Measurements from ENCODE around the gene GDPD3.
A peak's percentile ranks its signal among the peaks of the same experiment; 100 is the strongest.
"Not testable (repeated sequence)": the region's sequence is repeated elsewhere in the genome, so short reads cannot be mapped to it uniquely, and the experiment has no call there.

GDPD3 gene

DNA sequence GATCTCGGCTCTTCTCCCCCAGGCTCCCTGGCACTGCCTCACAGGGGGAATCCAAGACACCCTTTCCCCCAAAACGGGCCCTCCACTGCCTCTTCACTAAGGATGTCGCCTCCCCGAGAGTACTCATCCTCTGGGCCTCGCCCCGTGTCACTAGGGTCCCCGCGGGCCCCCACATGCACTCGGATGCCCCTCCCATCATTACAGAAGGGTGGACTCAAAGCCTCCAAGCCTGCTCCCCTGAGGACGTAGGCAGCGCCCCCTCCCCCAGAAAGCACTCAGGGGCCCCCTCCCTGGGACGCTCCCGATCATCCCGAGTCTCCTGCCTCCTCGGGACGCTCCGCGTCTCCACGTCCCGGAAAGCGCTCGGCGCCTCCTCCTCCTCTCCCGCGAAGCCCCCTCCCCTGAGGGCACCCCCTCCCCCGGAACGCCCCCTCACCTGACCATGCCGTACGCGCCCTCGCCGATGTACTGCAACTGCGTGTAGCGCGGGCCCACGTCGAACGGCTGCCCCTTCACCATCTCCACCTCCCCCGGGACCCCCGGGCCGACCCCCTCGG lies 9.3 kb upstream of the GDPD3 start:
- DNase-seq, result no peak

DNA sequence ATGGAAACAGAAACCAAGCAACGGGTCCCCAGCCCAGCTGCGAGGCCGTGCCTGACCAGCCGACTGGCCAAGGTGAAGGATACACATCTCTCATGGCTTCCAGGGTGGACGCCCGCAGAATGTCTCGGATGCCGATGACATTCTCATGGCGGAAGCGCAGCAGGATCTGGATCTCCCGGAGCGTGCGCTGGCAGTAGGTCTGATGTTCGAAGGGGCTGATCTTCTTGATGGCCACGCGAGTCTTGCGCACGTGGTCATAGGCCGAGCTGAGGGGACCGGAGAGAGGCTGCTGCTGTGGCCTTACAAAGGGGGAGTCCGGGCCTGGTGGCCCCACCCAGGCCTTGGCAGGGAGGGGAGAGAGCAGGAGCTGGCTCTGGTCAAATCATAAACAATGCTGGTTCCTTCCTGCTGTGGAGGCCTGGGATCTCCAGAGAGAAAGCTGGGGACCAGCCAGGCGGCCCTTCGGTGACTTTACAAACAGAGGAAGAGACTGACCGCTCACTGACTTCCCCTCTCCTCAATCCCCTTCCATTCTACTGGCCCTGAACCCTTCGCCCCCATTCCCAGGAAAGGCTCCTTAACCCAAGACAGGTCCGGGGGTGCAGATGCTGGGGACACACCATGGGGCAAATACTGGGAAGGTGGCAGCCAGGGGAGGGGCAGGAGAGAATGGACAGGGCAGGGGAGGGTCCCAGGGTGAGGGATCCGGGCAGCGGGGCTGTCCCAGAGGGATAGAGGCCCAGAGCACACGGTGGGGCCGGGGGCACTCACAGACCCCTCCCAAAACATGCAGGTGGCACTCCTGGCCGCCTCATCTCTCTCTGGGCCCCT lies 8.6 kb upstream of the GDPD3 start:
- DNase-seq, result no peak

DNA sequence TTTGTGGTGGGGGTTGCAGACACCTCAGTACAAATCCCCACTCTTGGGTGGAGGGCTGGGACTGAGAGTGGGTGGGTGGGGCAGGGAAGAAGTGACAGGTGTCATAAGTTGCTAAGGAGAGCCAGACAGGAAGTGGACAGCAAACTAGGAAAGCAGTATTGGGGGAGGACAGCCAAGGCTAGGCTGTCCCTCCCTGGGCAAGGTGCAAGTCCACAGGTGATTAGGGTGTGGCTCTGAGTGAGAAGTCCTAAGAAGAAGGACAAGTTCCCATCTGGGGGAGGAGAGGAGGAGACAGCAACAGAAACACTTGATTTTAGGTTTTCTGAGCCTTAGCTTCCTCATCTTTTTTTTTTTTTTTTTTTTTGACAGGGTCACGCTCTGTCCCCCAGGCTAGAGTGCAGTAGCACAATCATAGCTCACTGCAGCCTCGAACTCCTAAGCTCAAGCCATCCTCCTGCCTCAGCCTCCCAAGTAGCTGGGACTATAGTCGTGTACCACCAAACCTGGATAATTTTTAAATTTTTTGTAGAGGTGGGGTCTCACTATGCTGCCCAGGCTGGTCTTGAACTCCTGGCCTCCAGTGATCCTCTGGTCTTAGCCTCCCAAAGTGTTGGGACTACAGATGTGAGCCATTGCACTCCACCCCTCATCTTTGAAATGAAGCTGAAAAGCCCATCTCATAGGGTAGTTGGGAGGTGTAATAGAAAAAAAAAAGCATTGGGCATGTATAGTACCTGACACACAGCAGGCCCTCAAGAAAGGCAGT lies 7.2 kb upstream of the GDPD3 start:
- no peak for DNase-seq

- no peak for DNase-seq
Measured at GRCh38 chr16:30119428-30119827, 6.1 kb upstream of the GDPD3 start.

DNA sequence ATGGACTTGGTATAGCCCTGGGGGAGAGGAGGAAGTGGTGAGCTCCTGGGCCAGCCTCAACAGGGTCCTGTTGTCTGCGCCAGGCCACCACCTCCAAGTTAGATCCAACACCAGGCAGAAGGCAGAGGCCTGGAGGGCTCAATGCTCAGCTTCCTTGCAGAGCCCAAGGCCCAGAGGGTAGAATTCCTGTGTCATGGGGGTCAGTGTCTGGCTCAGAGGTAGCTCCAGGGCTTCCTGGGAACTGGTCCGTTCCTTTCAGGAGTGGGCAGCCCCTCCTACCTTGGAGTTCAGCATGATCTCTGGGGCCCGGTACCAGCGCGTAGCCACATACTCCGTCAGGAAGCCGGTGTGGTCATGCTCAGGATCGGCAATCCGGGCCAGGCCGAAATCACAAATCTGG lies 4.4 kb upstream of the GDPD3 start:
- DNase-seq, result no peak

- no peak for DNase-seq
Measured at GRCh38 chr16:30116291-30117207, 3.2 kb upstream of the GDPD3 start.

- DNase-seq, result no peak
Measured at GRCh38 chr16:30115238-30115637, 1.9 kb upstream of the GDPD3 start.

- DNase-seq, result not testable (repeated sequence)
Measured at GRCh38 chr16:30114833-30115232, 1.5 kb upstream of the GDPD3 start.

DNA sequence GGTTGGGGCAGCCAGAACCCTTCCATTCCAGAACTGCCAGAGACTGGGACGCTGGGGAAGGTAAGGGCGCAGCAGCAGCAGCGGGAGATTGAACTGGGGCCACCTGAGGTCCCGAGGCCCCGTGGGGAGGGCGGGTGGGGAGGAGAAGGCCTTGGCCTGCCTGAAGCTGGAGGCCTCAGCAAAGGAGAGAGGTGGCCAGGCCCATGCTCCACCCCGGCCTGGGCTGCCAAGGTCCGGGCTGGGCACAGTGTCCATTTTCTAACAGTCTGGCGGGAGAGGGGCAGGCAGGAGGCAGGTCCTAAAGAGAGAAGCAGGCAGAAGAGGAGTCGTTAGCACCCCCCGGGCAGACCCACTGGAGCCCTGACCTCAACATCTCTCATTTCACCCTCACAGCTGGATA lies 1.1 kb upstream of the GDPD3 start:
- DNase-seq, result no peak

- no peak for DNase-seq
Measured at GRCh38 chr16:30113711-30114333, 485 bp upstream of the GDPD3 start.

GRCh38 chr16:30112197-30113030 lies 923 bp downstream of the GDPD3 start:
- DNase-seq, result no peak

GRCh38 chr16:30110661-30111060 lies 2.7 kb downstream of the GDPD3 start:
- peak; percentile 80 for DNase-seq

GRCh38 chr16:30108059-30108850 lies 5.1 kb downstream of the GDPD3 start:
- no peak for DNase-seq

DNA sequence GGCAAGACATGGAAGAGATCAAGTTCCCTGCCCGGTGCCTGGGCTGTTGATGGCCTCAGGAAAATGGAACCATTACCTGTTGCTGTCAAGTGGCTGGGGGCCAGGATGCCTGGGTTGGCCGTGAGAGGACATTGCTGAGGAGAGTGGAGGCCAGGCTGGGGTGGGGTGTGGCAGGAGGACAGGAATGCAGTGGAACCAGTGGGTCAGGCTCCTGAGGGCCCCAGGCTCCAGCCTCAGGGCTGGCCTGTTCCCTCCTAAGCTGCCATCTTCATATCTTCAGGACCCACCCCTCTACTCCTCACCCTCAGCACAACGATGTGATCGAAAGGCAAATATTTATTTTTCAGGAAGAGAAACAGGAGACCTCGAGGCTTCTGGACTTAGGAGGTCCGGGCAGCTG lies 8.8 kb downstream of the GDPD3 start:
- DNase-seq, result no peak

GRCh38 chr16:30104090-30104489 lies 9.2 kb downstream of the GDPD3 start:
- DNase-seq, result no peak

DNA sequence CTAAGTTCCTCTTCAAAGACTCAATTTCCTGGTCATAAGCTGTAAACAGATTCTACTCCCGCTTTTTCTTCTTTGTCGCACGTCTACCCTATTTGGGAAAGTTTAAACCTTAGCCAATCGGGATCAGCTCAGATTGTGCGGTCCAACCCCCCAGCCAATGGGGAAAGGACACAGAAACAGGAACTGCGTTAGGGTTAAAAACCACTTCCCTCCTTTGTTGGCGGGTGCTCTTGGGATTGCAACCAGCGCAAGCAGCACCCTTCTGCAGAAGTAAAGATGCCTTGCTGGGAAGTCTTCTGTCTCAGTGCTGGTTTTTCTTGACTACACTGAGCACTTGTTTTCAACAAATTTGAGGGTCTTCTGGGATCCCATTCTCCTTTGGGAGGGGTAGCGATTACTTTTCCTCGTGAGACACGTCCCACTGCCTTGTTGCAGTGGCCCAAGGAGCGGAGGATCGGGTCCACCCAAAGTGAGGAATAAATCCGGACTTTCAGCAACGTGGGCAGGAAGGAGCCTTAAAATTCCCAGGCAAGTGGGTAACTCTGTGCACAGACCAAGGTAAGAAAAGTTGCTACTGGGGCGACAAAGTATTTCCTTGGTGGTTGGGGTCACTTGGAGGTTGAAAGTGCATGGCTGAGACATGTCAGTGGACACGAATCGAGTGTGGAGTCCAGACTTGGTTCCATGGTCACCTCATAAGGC lies 16.3 kb downstream of the GDPD3 start:
- no peak for DNase-seq

DNA sequence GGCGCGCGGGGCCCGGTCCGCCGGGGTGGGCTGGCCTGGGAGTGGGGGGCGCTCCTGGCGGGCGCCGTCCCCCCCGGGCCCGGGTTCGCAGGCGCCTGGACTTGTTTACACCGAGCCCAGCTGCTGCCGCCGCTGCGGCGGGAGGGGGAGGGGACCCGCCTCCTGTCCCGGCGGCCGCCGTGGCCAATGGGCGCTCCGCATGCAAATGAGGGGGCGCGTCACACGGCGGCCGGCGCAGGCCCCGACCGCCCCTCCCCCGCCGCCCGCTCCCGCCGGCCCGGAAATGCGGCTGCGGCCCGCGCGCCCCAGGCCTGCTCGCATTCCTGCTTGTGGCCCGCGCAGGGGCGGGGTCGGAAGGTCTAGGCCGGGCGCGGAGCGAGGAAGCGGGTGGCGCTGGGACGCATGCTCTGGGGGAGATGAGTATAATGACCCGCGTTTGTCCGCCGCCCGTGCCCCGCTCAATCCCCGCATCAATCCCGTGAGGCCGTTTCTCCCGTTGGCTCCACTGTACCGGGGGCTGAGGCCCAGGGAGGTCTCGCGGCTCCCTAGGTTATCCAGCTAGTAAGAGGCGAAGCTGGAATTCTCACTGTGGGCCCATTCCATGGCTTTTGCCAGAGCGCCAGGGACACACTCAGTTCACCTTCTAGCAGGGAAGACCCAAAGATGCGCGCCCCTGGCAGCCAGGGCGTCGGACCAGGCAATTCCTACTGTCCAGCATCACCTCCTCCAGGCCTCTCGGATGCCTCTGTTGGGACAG lies 17.1 kb downstream of the GDPD3 start, which contains the start of gene YPEL3:
Gene YPEL3, minus strand, starts transcription at position 109 of the 757 bp plus-strand sequence. CDS start 731 bp downstream, outside the sequence.
- peak; percentile 47 for DNase-seq

DNA sequence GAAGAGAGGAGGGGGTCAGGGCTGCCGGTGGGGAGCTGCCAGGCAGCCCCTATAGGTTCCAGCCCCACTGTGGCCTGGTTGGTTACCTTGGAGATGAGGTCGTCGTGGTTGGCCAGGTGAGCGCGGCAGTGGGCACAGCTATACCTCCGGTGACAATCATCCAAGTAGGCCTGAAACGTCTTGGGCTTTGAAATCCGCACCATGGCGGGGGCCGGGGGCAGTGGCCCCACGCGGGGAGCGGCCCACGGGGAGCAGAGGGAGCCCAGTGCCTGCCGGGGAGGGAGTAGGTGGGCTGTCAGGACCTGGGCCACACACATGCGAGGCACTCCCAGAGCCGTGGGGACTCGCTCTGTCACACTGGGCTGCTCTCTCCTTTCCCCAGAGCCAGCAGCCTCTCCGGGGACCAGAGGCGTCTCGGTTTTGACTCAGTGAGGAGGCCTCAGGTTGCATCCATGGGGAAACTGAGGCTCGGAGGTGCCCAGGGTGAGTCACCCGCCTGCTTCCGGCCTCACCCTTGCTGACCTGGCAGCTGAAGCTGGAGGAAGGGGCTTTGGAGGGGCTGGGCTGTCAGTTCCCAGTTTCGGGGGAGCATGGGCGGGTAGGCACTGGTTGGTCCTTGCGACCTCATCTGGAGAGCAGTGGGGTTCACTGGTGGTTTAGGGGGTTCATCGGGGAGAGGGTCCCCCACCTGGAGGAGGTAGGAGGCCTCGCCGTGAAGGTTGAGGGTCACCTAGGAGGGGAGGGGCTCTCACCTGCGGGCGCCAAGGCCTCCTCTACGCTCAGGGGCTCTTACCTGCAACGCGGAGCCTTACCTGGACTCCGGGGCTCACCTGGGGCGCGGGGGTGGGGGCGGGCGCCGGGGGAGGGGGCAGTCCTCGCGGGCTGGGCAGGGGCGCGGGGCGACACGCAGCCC lies 17.9 kb downstream of the GDPD3 start:
- no peak for DNase-seq

All from NCI-H524 treated with DMSO at 0.1 percent for 48 hours (cell line).